Naive thymus-derived CD4-positive, alpha-beta T cell (primary cell): ENCODE measurements around the gene MICAL3. TPM values are rescaled to one million over a fixed set of nuclear protein-coding genes. Genes with fewer than 3 reads are reported as not detected.
A peak's percentile ranks its signal among the peaks of the same experiment; 100 is the strongest.

Source experiments
- ATAC-seq: fragments of 150-1000 bp; cut with Tn5 transposase; 2 replicates; pipeline ENCODE4 v1.10.0; 2021; ENCODE audit warnings: mild to moderate bottlenecking, moderate library complexity
- CTCF ChIA-PET: fragments of 350-600 bp; sonication (Branson Sonifier 250); formaldehyde crosslinking; loops from one replicate; lab custom pipeline; 2021; ENCODE audit warnings: antibody characterized with exemption; lab: Charles Lee
- POLR2A ChIA-PET: fragments of 350-600 bp; sonication (Branson Sonifier 250); formaldehyde crosslinking; loops from one replicate; lab custom pipeline; 2021; ENCODE audit warnings: antibody characterized with exemption, inconsistent platforms; lab: Charles Lee
- DNase-seq, 9 donors: peaks; one replicate each; pipeline versions ENCODE4 v3.0.0 to v3.0.0-alpha.2; 2020 to 2022; ENCODE audit warnings: mixed read lengths in 1 of 9
- H3K27ac ChIP-seq: one replicate; pipeline ENCODE4 v1.7.0; 2013; ENCODE audit warnings: mild to moderate bottlenecking, low read depth, low read length, moderate library complexity
- H3K27me3 ChIP-seq, 2 donors: one replicate each; pipeline ENCODE4 v1.7.0; 2013; ENCODE audit warnings: low read length in 2 of 2, mild to moderate bottlenecking in 2 of 2, moderate library complexity in 2 of 2; ENCODE audit not compliant: control insufficient read depth in 2 of 2, insufficient read depth in 2 of 2
- H3K36me3 ChIP-seq, 3 experiments: 1 replicate in 2 of 3; 2 replicates in 1 of 3; pipeline ENCODE4 v1.7.0; 2013; ENCODE audit warnings: low read length in 3 of 3, mild to moderate bottlenecking in 3 of 3, moderate library complexity in 1 of 3; ENCODE audit not compliant: insufficient read depth in 3 of 3, control insufficient read depth in 2 of 3
- H3K4me1 ChIP-seq, 2 donors: one replicate each; pipeline ENCODE4 v1.7.0; 2013; ENCODE audit warnings: low read length in 2 of 2, mild to moderate bottlenecking in 2 of 2, moderate library complexity in 1 of 2; ENCODE audit not compliant: control insufficient read depth in 2 of 2, insufficient read depth in 2 of 2
- H3K4me3 ChIP-seq: 2 replicates; pipeline ENCODE4 v1.7.0; 2013; ENCODE audit warnings: mild to moderate bottlenecking, low read length
- H3K9me3 ChIP-seq, 3 experiments: 1 replicate in 2 of 3; 2 replicates in 1 of 3; pipeline ENCODE4 v1.7.0; 2013; ENCODE audit warnings: low read length in 3 of 3; ENCODE audit not compliant: control insufficient read depth in 2 of 3
- H3K27ac Mint-ChIP-seq, 9 donors: one replicate each; pipeline ENCODE4 v1.8.0; 2020 to 2022; ENCODE audit warnings: mixed read lengths in 9 of 9, mild to moderate bottlenecking in 8 of 9, moderate library complexity in 5 of 9, inconsistent platforms in 2 of 9
- H3K27me3 Mint-ChIP-seq, 5 donors: one replicate each; pipeline ENCODE4 v1.8.0; 2021 to 2022; ENCODE audit warnings: mixed read lengths in 5 of 5, mild to moderate bottlenecking in 1 of 5
- H3K36me3 Mint-ChIP-seq, 5 donors: one replicate each; pipeline ENCODE4 v1.8.0; 2020 to 2022; ENCODE audit warnings: mixed read lengths in 5 of 5, mild to moderate bottlenecking in 3 of 5, inconsistent platforms in 1 of 5
- H3K4me1 Mint-ChIP-seq, 7 donors: one replicate each; pipeline ENCODE4 v1.8.0; 2020 to 2022; ENCODE audit warnings: mixed read lengths in 7 of 7, mild to moderate bottlenecking in 3 of 7, inconsistent platforms in 1 of 7
- H3K4me3 Mint-ChIP-seq, 10 donors: one replicate each; pipeline ENCODE4 v1.8.0; 2020 to 2022; ENCODE audit warnings: mild to moderate bottlenecking in 10 of 10, mixed read lengths in 10 of 10, moderate library complexity in 6 of 10, inconsistent platforms in 2 of 10
- H3K9me3 Mint-ChIP-seq, 11 donors: one replicate each; pipeline ENCODE4 v1.8.0; 2020 to 2022; ENCODE audit warnings: mixed read lengths in 11 of 11, mild to moderate bottlenecking in 4 of 11, inconsistent platforms in 1 of 11, moderate library complexity in 1 of 11
- intact Hi-C, 2 donors: fragments of 100-400 bp; cut with micrococcal nuclease; formaldehyde crosslinking; loops; one replicate each; pipeline ENCODE4 v1.15.1; 2023
- polyA plus RNA-seq, 2 donors: library from polyadenylated mRNA; unstranded; fragments of 300-500 nt; fragmentation: Illumina TruSeq; gene quantifications; one replicate each; pipeline ENCODE4 v1.2.3, GENCODE V29; 2021
- total RNA-seq, 6 experiments: library from RNA in 5 of 6; stranded (reverse) in 5 of 6; gene quantifications; 1 replicate in 5 of 6; 2 replicates in 1 of 6; pipeline ENCODE4 v1.2.3 and lab custom pipeline; 2021 to 2026

The MICAL3 gene
- total and polyA plus RNA-seq, 7 experiments from 2014 or later, result 0.28 to 43.9 (median 11.4) TPM

- Histone ChIP-seq H3K4me3 (no peak overlapping the region), H3K9me3 (no peaks in the 10 kb centered on the region), H3K36me3 (no peaks in the 10 kb centered on the region), H3K27me3 (no peaks in the 10 kb centered on the region), H3K27ac (no peak overlapping the region), H3K4me1 (peaks cover 0 to 7% of the 10 kb centered on the region in 2 donors)
- H3K36me3 Mint-ChIP-seq, result peaks cover 0 to 3% (median 0%) of the 10 kb centered on the region in 5 donors
- no peak for DNase-seq
- CTCF ChIA-PET, result no interaction called here
- H3K27me3 Mint-ChIP-seq, result no peaks in the 10 kb centered on the region
- H3K4me1 Mint-ChIP-seq, result peaks cover 0 to 7% (median 4%) of the 10 kb centered on the region in 7 donors
- POLR2A ChIA-PET, result no interaction called here
- H3K9me3 Mint-ChIP-seq, result peaks cover 0 to 1% (median 0%) of the 10 kb centered on the region in 11 donors
- no peak for ATAC-seq
- intact Hi-C loops, result no loop called here
- no peak overlapping the region for H3K27ac Mint-ChIP-seq
- H3K4me3 Mint-ChIP-seq, result no peak overlapping the region
Measured at GRCh38 chr22:17845790-17846189, 178.6 kb downstream of the MICAL3 start.

DNA sequence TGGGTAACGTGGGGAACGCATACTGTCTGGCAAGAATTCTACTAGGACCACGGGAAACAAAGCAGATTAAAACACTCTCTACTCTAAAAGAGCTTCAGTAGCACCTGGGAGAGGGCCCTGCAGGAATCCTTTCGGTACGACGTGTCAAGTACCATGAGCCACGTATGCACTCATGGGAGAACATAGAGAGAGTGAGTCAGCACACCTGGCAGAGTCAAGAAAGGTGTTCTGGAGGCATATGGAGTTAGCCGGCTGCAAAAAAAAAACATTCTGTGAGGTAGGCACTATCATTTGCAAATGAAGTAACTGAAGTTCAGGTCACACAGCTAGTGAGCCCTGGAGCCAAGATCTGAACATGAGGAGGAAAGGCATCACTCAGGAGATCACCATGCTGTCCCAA, 179.0 kb downstream of the MICAL3 start:
- CTCF ChIA-PET, result no interaction called here
- no peak overlapping the region for H3K27ac Mint-ChIP-seq
- H3K36me3 Mint-ChIP-seq, result peaks cover 0 to 3% (median 0%) of the 10 kb centered on the region in 5 donors
- no peak overlapping the region for H3K4me3 Mint-ChIP-seq
- no peaks in the 10 kb centered on the region for H3K27me3 Mint-ChIP-seq
- no peaks in the 10 kb centered on the region for H3K27me3 ChIP-seq
- DNase-seq, result no peak
- POLR2A ChIA-PET, result no interaction called here
- H3K4me1 Mint-ChIP-seq, result peaks cover 0 to 7% (median 4%) of the 10 kb centered on the region in 7 donors
- H3K9me3 ChIP-seq, result no peaks in the 10 kb centered on the region
- intact Hi-C loops, result no loop called here
- H3K9me3 Mint-ChIP-seq, result peaks cover 0 to 1% (median 0%) of the 10 kb centered on the region in 11 donors
- no peak overlapping the region for H3K27ac ChIP-seq
- H3K36me3 ChIP-seq, result no peaks in the 10 kb centered on the region
- peaks cover 0 to 7% of the 10 kb centered on the region in 2 donors for H3K4me1 ChIP-seq
- ATAC-seq, result no peak
- H3K4me3 ChIP-seq, result no peak overlapping the region

- Mint-ChIP-seq H3K4me3 (no peak overlapping the region), H3K4me1 (peaks cover 0 to 7% (median 4%) of the 10 kb centered on the region in 7 donors), H3K27ac (no peak overlapping the region), H3K36me3 (peaks cover 0 to 3% (median 0%) of the 10 kb centered on the region in 5 donors), H3K27me3 (no peaks in the 10 kb centered on the region), H3K9me3 (peaks cover 0 to 1% (median 0%) of the 10 kb centered on the region in 11 donors)
- Histone ChIP-seq H3K4me3 (no peak overlapping the region), H3K27ac (no peak overlapping the region), H3K27me3 (no peaks in the 10 kb centered on the region), H3K9me3 (no peaks in the 10 kb centered on the region), H3K4me1 (peaks cover 0 to 7% of the 10 kb centered on the region in 2 donors), H3K36me3 (no peaks in the 10 kb centered on the region)
- ChIA-PET CTCF (no interaction called here), POLR2A (no interaction called here)
- DNase-seq (no peak), ATAC-seq (no peak)
- intact Hi-C loops, result no loop called here
Measured at GRCh38 chr22:17844150-17844549, 180.2 kb downstream of the MICAL3 start.

DNA sequence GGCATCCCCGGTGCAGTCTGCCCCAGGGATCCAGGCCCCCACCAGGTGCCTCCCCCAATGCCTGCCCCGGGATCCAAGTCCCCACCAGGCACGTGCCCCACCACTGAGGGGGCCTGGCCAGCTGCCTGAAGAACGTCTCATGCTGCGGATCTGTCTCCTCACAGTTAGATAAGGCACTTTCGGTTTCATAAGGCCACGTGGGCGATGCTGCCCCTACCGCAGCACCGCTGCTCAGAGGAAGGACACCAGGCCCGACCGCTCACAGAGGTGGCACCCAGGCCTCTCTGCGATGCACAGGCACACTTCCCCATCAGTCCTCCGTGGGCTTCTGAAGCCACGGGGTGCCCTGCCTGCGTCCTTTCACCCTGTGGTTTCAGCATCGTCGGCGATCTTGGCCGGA, 182.0 kb downstream of the MICAL3 start:
- Mint-ChIP-seq H3K4me1 (peaks cover 0 to 7% (median 4%) of the 10 kb centered on the region in 7 donors), H3K4me3 (peak overlapping the region; percentile 25 to 75 (median 66)), H3K36me3 (peaks cover 0 to 3% (median 0%) of the 10 kb centered on the region in 5 donors), H3K9me3 (peaks cover 0 to 1% (median 0%) of the 10 kb centered on the region in 11 donors), H3K27me3 (no peaks in the 10 kb centered on the region), H3K27ac (peak overlapping the region in 8 of 9 donors; percentile 33 to 86 (median 72))
- Histone ChIP-seq H3K4me3 (peak overlapping the region; percentile 8), H3K4me1 (peaks cover 0 to 7% of the 10 kb centered on the region in 2 donors), H3K9me3 (no peaks in the 10 kb centered on the region), H3K27ac (no peak overlapping the region), H3K27me3 (no peaks in the 10 kb centered on the region), H3K36me3 (no peaks in the 10 kb centered on the region)
- ChIA-PET POLR2A (no interaction called here), CTCF (no interaction called here)
- intact Hi-C loops, result no loop called here
- DNase-seq, result peak in 8 of 9 donors; percentile 3 to 46 (median 28)
- peak; percentile 84 for ATAC-seq

DNA sequence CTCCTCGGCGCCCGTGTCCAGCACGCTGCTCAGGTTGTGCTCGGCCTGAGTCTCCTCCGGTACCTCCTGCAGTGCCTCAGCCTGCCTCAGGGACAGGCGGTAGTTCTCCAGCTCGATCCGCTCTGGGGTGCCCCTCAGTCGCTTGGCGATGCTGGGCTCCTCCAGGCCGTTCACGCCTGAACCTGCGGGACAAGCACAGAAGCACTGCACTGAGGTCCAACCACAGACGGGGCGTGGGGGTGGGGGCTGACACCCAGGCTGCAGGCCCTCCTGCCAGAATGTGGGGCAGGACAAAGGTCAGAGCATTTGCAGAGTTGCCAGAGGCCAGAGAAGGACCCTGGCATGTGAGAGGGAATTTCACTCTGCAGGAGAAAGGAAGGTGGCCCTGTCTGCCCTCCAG, 182.5 kb downstream of the MICAL3 start:
- intact Hi-C loops, result no loop called here
- peak overlapping the region; percentile 8 for H3K4me3 ChIP-seq
- Mint-ChIP-seq H3K36me3 (peaks cover 0 to 3% (median 0%) of the 10 kb centered on the region in 5 donors), H3K9me3 (peaks cover 0 to 1% (median 0%) of the 10 kb centered on the region in 11 donors), H3K4me3 (peak overlapping the region in 5 of 10 donors; percentile 10 to 66 (median 64)), H3K4me1 (peaks cover 0 to 7% (median 4%) of the 10 kb centered on the region in 7 donors), H3K27ac (peak overlapping the region in 3 of 9 donors; percentile 20 to 72 (median 70)), H3K27me3 (no peaks in the 10 kb centered on the region)
- no peak for DNase-seq
- H3K27ac ChIP-seq, result no peak overlapping the region
- no peaks in the 10 kb centered on the region for H3K9me3 ChIP-seq
- CTCF ChIA-PET, result no interaction called here
- H3K27me3 ChIP-seq, result no peaks in the 10 kb centered on the region
- POLR2A ChIA-PET, result no interaction called here
- H3K36me3 ChIP-seq, result no peaks in the 10 kb centered on the region
- ATAC-seq, result no peak
- peaks cover 0 to 7% of the 10 kb centered on the region in 2 donors for H3K4me1 ChIP-seq

DNA sequence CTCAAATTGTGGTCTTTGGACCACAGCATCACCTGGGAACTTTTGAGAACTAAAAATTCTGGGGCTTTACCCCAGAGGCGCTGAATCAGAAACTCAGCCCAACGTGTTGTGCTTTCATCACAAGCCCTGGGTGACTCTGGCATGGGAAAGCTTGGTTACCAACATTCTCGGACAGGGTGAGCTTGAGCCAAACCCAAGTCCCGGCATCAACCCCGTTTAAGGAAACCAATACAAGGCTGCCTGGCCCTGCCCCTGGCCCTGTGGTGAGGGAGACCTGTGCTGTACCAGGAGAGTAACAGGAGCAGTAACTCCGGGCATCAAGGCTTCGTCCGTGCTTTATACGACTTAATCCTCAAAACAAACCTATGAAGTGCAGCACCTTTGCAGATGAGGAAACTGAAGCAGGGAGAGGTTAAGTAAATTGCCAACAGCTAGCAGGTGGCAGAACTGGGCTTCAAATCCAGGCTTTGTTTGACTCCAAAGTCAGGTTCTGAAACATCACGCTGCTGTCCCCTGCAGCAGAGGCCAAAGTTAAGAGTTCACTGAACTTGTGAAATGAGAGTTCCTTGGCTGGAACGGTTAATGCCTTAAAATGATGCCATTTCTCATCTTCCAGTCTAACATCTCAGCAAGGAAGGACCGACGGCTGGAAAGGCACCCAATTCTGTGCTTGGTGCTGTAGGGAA, 186.0 kb downstream of the MICAL3 start:
- intact Hi-C loops, result no loop called here

More for the DNA sequence above, 186.0 kb downstream of the MICAL3 start:
- H3K4me3 Mint-ChIP-seq, result no peak overlapping the region
- H3K36me3 Mint-ChIP-seq, result no peaks in the 10 kb centered on the region
- Histone ChIP-seq H3K36me3 (no peaks in the 10 kb centered on the region), H3K4me1 (peaks cover 0 to 7% of the 10 kb centered on the region in 2 donors), H3K9me3 (no peaks in the 10 kb centered on the region), H3K27me3 (no peaks in the 10 kb centered on the region), H3K4me3 (no peak overlapping the region), H3K27ac (no peak overlapping the region)
- H3K4me1 Mint-ChIP-seq, result peaks cover 0 to 7% (median 4%) of the 10 kb centered on the region in 7 donors
- no peak overlapping the region for H3K27ac Mint-ChIP-seq
- ChIA-PET POLR2A (no interaction called here), CTCF (no interaction called here)
- no peak for ATAC-seq
- DNase-seq, result no peak
- H3K9me3 Mint-ChIP-seq, result peaks cover 0 to 1% (median 0%) of the 10 kb centered on the region in 11 donors
- no peaks in the 10 kb centered on the region for H3K27me3 Mint-ChIP-seq
